HepG2 (cell line): Measurements from ENCODE around the gene PDP2. TPM values are rescaled to one million over a fixed set of nuclear protein-coding genes. Genes with fewer than 3 reads are reported as not detected.

Experiments
- HNF4A ChIP-seq: sonication (generic); formaldehyde crosslinking; IDR thresholded peaks from 2 replicates; pipeline ENCODE4 v1.4.0; 2020; ENCODE audit warnings: missing genetic modification reagents
- JUN ChIP-seq: sonication (generic); formaldehyde crosslinking; IDR thresholded peaks from 2 replicates; pipeline ENCODE4 v1.4.0; 2020; ENCODE audit warnings: mild to moderate bottlenecking, missing genetic modification reagents
- MEIS1 ChIP-seq: sonication (generic); formaldehyde crosslinking; IDR thresholded peaks from 2 replicates; pipeline ENCODE4 v1.9.0; 2021; ENCODE audit warnings: mild to moderate bottlenecking, missing genetic modification reagents, moderate library complexity, borderline replicate concordance
- SAP130 ChIP-seq: IDR thresholded peaks from 2 replicates; pipeline ENCODE4 v1.6.1; 2016; ENCODE audit warnings: low read depth
- TGIF2 ChIP-seq: IDR thresholded peaks from 2 replicates; pipeline ENCODE4 v1.6.1; 2016; ENCODE audit warnings: control low read depth, missing compliant biosample characterization
- ZBTB1 ChIP-seq: sonication (generic); formaldehyde crosslinking; IDR thresholded peaks from 2 replicates; pipeline ENCODE4 v1.4.0; 2020; ENCODE audit warnings: missing genetic modification reagents, borderline replicate concordance
- ZBTB42 ChIP-seq: sonication (generic); formaldehyde crosslinking; IDR thresholded peaks from 2 replicates; pipeline ENCODE4 v1.5.0; 2020; ENCODE audit warnings: mild to moderate bottlenecking, missing genetic modification reagents
- ZNF17 ChIP-seq: sonication (generic); formaldehyde crosslinking; IDR thresholded peaks from 2 replicates; pipeline ENCODE4 v1.5.0; 2020; ENCODE audit warnings: mild to moderate bottlenecking, missing genetic modification reagents
- ZNF264 ChIP-seq: sonication (generic); formaldehyde crosslinking; IDR thresholded peaks from 2 replicates; pipeline ENCODE4 v1.4.0; 2020; ENCODE audit warnings: missing genetic modification reagents
- ZNF3 ChIP-seq: IDR thresholded peaks from 2 replicates; pipeline ENCODE4 v1.7.0; 2017; ENCODE audit warnings: inconsistent platforms
- ZNF382 ChIP-seq: sonication (generic); formaldehyde crosslinking; IDR thresholded peaks from 2 replicates; pipeline ENCODE4 v1.5.0; 2020; ENCODE audit warnings: missing genetic modification reagents, mild to moderate bottlenecking, borderline replicate concordance
- polyA plus RNA-seq, 8 experiments: library from polyadenylated mRNA; depleted of rRNA in 3 of 8; stranded (reverse) in 7 of 8; unstranded in 1 of 8; fragments of >200 nt; fragmentation: Illumina TruSeq in 4 of 8; extraction: Trizol in 4 of 8; gene quantifications; 2 replicates each; pipeline versions ENCODE4 v1.2.1 to v1.2.3, GENCODE V29; 2011 to 2016; ENCODE audit warnings: low read depth in 4 of 8, missing spikeins in 1 of 8, mixed read lengths in 1 of 8; ENCODE audit not compliant: insufficient read depth in 1 of 8
- total RNA-seq, 5 experiments: library from RNA; depleted of rRNA; stranded (reverse); fragments of >200 nt; fragmentation: Illumina TruSeq; extraction: Trizol; gene quantifications; 2 replicates each; pipeline ENCODE4 v1.2.3, GENCODE V29; 2016; ENCODE audit warnings: low read depth in 1 of 5
- TF ChIP-seq, protein P1 (sequence below): sonication (generic); formaldehyde crosslinking; IDR thresholded peaks from 2 replicates; pipeline ENCODE4 v1.4.0; 2020; ENCODE audit warnings: missing genetic modification reagents
- TF ChIP-seq, protein P2 (sequence below): sonication (generic); formaldehyde crosslinking; conservative IDR thresholded peaks from 2 replicates; pipeline ENCODE4 v1.4.0; 2020; ENCODE audit warnings: missing genetic modification reagents
- TF ChIP-seq, protein P3 (sequence below): sonication (generic); formaldehyde crosslinking; IDR thresholded peaks from 2 replicates; pipeline ENCODE4 v1.9.0; 2021; ENCODE audit warnings: missing genetic modification reagents, mild to moderate bottlenecking, borderline replicate concordance
- TF ChIP-seq, protein P4 (sequence below): sonication (generic); formaldehyde crosslinking; IDR thresholded peaks from 2 replicates; pipeline ENCODE4 v1.4.0; 2020; ENCODE audit warnings: missing genetic modification reagents

PDP2 gene
- total and polyA plus RNA-seq, 2 of the 13 experiments (the other 11 are each of a cell fraction or from before 2014, with no cell fraction given): 12.8 to 15.8 TPM

DNA sequence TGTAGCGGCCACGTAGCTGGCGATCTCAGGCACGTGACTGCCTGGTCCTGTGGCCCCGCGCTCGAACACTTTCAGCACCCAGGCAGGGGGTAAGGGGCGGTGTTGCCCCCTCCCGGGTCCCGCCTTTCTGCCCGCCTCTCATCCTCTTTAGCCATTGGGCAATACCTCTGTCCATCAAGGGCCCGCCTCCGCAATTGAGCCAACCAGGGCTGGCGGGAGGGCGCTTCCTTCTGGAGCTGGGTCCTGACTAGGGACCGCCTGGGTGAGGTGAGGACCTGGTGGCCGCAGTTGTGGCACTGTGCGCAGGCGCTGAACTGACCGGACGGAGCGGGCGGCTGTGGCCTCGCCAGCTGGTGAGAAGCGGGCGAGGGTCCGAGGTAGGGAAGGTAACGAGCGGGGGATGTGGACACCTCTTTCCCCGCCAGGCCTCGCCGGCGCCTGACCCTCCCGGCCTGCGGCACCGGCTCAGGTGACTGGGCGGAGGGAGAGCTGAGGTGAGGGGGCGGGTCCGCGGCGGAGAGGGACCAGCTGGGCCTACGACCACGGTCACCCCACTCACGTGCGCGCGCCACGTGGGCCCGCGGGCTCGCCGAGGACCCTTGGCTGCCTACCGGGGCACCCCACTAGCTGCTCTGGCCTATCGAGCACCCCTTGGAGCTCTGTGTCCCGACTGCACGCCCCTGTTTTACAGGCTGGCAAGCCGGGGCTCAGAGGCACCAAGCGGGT lies at the start of gene PDP2 (continued):
- TF ChIP-seq HNF4A (CRISPR knock-in tag) (0 out of 2 replicates have a peak, but pooled peaks have one; percentile 30), JUN (no peak; the same call in 1 of the 2 replicates), ZBTB1 (CRISPR knock-in tag) (no peak), MEIS1 (CRISPR knock-in tag) (peak; percentile 83; the same call in 1 of the 2 replicates), ZNF17 (CRISPR knock-in tag) (peak; percentile 83; the same call in 1 of the 2 replicates), ZBTB42 (peak; percentile 90), TGIF2 (CRISPR knock-in tag) (no peak; the same call in none of the 2 replicates), SAP130 (CRISPR knock-in tag) (peak; percentile 92), ZNF264 (peak; percentile 74), ZNF3 (CRISPR knock-in tag) (no peak), ZNF382 (no peak)
- TF ChIP-seq, protein P1, sequence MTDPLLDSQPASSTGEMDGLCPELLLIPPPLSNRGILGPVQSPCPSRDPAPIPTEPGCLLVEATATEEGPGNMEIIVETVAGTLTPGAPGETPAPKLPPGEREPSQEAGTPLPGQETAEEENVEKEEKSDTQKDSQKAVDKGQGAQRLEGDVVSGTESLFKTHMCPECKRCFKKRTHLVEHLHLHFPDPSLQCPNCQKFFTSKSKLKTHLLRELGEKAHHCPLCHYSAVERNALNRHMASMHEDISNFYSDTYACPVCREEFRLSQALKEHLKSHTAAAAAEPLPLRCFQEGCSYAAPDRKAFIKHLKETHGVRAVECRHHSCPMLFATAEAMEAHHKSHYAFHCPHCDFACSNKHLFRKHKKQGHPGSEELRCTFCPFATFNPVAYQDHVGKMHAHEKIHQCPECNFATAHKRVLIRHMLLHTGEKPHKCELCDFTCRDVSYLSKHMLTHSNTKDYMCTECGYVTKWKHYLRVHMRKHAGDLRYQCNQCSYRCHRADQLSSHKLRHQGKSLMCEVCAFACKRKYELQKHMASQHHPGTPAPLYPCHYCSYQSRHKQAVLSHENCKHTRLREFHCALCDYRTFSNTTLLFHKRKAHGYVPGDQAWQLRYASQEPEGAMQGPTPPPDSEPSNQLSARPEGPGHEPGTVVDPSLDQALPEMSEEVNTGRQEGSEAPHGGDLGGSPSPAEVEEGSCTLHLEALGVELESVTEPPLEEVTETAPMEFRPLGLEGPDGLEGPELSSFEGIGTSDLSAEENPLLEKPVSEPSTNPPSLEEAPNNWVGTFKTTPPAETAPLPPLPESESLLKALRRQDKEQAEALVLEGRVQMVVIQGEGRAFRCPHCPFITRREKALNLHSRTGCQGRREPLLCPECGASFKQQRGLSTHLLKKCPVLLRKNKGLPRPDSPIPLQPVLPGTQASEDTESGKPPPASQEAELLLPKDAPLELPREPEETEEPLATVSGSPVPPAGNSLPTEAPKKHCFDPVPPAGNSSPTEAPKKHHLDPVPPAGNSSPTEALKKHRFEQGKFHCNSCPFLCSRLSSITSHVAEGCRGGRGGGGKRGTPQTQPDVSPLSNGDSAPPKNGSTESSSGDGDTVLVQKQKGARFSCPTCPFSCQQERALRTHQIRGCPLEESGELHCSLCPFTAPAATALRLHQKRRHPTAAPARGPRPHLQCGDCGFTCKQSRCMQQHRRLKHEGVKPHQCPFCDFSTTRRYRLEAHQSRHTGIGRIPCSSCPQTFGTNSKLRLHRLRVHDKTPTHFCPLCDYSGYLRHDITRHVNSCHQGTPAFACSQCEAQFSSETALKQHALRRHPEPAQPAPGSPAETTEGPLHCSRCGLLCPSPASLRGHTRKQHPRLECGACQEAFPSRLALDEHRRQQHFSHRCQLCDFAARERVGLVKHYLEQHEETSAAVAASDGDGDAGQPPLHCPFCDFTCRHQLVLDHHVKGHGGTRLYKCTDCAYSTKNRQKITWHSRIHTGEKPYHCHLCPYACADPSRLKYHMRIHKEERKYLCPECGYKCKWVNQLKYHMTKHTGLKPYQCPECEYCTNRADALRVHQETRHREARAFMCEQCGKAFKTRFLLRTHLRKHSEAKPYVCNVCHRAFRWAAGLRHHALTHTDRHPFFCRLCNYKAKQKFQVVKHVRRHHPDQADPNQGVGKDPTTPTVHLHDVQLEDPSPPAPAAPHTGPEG: peak; percentile 96
- TF ChIP-seq, protein P2, sequence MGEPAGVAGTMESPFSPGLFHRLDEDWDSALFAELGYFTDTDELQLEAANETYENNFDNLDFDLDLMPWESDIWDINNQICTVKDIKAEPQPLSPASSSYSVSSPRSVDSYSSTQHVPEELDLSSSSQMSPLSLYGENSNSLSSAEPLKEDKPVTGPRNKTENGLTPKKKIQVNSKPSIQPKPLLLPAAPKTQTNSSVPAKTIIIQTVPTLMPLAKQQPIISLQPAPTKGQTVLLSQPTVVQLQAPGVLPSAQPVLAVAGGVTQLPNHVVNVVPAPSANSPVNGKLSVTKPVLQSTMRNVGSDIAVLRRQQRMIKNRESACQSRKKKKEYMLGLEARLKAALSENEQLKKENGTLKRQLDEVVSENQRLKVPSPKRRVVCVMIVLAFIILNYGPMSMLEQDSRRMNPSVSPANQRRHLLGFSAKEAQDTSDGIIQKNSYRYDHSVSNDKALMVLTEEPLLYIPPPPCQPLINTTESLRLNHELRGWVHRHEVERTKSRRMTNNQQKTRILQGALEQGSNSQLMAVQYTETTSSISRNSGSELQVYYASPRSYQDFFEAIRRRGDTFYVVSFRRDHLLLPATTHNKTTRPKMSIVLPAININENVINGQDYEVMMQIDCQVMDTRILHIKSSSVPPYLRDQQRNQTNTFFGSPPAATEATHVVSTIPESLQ: no peak
- TF ChIP-seq, protein P3, sequence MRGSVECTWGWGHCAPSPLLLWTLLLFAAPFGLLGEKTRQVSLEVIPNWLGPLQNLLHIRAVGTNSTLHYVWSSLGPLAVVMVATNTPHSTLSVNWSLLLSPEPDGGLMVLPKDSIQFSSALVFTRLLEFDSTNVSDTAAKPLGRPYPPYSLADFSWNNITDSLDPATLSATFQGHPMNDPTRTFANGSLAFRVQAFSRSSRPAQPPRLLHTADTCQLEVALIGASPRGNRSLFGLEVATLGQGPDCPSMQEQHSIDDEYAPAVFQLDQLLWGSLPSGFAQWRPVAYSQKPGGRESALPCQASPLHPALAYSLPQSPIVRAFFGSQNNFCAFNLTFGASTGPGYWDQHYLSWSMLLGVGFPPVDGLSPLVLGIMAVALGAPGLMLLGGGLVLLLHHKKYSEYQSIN (CRISPR knock-in tag): no peak; the same call in 1 of the 2 replicates
- TF ChIP-seq, protein P4, sequence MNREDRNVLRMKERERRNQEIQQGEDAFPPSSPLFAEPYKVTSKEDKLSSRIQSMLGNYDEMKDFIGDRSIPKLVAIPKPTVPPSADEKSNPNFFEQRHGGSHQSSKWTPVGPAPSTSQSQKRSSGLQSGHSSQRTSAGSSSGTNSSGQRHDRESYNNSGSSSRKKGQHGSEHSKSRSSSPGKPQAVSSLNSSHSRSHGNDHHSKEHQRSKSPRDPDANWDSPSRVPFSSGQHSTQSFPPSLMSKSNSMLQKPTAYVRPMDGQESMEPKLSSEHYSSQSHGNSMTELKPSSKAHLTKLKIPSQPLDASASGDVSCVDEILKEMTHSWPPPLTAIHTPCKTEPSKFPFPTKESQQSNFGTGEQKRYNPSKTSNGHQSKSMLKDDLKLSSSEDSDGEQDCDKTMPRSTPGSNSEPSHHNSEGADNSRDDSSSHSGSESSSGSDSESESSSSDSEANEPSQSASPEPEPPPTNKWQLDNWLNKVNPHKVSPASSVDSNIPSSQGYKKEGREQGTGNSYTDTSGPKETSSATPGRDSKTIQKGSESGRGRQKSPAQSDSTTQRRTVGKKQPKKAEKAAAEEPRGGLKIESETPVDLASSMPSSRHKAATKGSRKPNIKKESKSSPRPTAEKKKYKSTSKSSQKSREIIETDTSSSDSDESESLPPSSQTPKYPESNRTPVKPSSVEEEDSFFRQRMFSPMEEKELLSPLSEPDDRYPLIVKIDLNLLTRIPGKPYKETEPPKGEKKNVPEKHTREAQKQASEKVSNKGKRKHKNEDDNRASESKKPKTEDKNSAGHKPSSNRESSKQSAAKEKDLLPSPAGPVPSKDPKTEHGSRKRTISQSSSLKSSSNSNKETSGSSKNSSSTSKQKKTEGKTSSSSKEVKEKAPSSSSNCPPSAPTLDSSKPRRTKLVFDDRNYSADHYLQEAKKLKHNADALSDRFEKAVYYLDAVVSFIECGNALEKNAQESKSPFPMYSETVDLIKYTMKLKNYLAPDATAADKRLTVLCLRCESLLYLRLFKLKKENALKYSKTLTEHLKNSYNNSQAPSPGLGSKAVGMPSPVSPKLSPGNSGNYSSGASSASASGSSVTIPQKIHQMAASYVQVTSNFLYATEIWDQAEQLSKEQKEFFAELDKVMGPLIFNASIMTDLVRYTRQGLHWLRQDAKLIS (CRISPR knock-in tag): peak; percentile 53; the same call in 1 of the 2 replicates
